Activated CD8-positive, alpha-beta T cell treated with anti-CD3 and anti-CD28 coated beads, Interleukin-2, amount 10 ng/mL, durations not matched to agents 7 days and 5 days (primary cell): Measurements from ENCODE around the gene BRAT1. TPM values are rescaled to one million over a fixed set of nuclear protein-coding genes. Genes with fewer than 3 reads are reported as not detected.
"Not testable (repeated sequence)": the region's sequence is repeated elsewhere in the genome, so short reads cannot be mapped to it uniquely, and the experiment has no call there.

ENCODE experiments used
- ATAC-seq: fragments of 150-1000 bp; cut with Tn5 transposase; one replicate; pipeline ENCODE4 v1.10.0; 2021; ENCODE audit warnings: moderate library complexity
- CTCF ChIA-PET: fragments of 350-600 bp; sonication (Branson Sonifier 250); formaldehyde crosslinking; loops from one replicate; lab custom pipeline; 2021; ENCODE audit warnings: antibody characterized with exemption; lab: Charles Lee
- POLR2A ChIA-PET: fragments of 350-600 bp; sonication (Branson Sonifier 250); formaldehyde crosslinking; loops from one replicate; lab custom pipeline; 2021; ENCODE audit warnings: antibody characterized with exemption; lab: Charles Lee
- DNase-seq: peaks from one replicate; pipeline ENCODE4 v3.0.0-alpha.2; 2020
- H3K27ac Mint-ChIP-seq: one replicate; pipeline ENCODE4 v1.8.0; 2021; ENCODE audit warnings: mild to moderate bottlenecking, mixed read lengths
- H3K27me3 Mint-ChIP-seq: one replicate; pipeline ENCODE4 v1.8.0; 2021; ENCODE audit warnings: low read depth, mixed read lengths
- H3K36me3 Mint-ChIP-seq: one replicate; pipeline ENCODE4 v1.8.0; 2021; ENCODE audit warnings: low read depth, mixed read lengths
- H3K4me1 Mint-ChIP-seq: one replicate; pipeline ENCODE4 v1.8.0; 2021; ENCODE audit warnings: low read depth, mixed read lengths
- H3K4me3 Mint-ChIP-seq: one replicate; pipeline ENCODE4 v1.8.0; 2021; ENCODE audit warnings: mild to moderate bottlenecking, mixed read lengths
- H3K9me3 Mint-ChIP-seq: one replicate; pipeline ENCODE4 v1.8.0; 2022; ENCODE audit warnings: mixed read lengths; ENCODE audit not compliant: insufficient read depth
- total RNA-seq, 2 experiments: library from RNA; stranded (reverse); gene quantifications; one replicate each; pipeline ENCODE4 v1.2.3, GENCODE V29; 2021

Gene BRAT1
- total RNA-seq, 2 experiments from 2014 or later = 39.4 to 40.7 TPM

DNA sequence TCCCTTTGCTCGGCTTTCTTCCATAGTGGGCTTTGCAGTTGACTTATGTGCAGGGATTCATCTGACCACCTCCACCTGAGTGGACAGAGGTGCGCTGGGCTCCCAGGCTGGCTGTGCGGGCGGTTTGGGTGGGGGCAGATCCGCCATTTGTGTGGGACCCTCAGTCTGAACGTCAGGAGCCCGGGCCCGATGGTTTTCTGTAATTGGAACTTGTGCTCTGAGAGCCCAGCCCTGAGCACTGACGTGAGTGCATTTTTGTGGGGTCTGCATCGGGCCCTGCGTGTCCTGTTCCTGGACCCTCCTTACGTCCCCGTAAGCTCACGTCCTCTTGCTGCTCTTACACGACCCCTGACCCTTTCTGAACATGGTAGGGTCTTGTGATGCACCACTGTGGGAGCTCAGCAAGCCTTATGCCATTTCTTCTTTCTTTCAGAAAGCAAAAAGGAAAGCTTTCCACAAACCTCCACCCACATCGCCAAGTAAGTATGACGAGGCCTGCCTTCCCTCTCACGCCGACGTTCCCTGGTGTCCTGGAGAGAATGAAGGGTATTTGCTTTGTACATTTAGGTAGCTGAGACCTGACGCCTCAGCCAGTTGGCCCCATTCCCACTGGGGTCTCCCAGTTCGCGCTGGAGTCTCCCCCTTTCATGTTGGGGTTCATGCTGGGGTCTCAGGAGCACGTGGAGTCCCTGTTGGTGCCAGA is 13.3 kb upstream of the BRAT1 start:
- ATAC-seq (no peak), DNase-seq (no peak)
- POLR2A ChIA-PET = interaction anchor here (0.6 kb wide), 1 partner anchor 42 kb away, joined by 3 read pairs; no protein-coding TSS in a partner anchor
- H3K4me3 Mint-ChIP-seq = no peak overlapping the region
- H3K27ac Mint-ChIP-seq = no peak overlapping the region
- H3K36me3 Mint-ChIP-seq = no peaks in the 10 kb centered on the region
- peaks cover 2% of the 10 kb centered on the region for H3K4me1 Mint-ChIP-seq
- CTCF ChIA-PET = interaction anchor here (0.8 to 1.8 kb wide), 2 partner anchors 115 to 141 kb away, joined by 3 to 5 read pairs; no protein-coding TSS in a partner anchor
- H3K9me3 Mint-ChIP-seq = no peaks in the 10 kb centered on the region
- no peaks in the 10 kb centered on the region for H3K27me3 Mint-ChIP-seq

DNA sequence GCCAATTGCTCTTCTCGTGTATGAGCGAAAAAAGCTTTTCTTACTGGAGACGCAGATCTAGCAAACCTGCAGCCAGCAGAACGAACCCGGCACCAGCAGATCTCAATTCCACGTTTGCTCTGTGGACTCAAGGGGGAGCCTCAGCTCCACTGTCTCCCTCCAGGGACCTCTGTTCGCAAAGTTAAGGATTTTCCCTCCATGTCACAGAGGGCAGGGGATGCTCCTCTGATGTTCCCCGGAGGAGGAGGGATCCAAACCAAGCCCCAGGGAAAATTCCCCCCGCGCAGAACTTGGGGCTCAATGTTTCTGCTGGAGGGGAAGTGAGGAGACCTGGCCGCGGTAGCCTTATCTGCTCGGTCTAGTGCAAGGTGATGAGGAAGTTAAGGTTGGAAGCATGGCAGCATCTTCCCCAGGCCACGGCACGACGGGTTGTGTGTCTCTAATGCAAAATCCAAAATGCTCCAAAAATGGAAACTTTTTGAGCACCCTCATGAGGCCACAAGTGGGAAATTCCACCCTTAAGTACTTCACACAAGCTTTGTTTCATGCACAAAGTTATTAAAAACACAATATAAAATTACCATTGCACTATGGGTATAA is 12.5 kb upstream of the BRAT1 start:
- H3K36me3 Mint-ChIP-seq = no peaks in the 10 kb centered on the region
- ATAC-seq (no peak), DNase-seq (no peak)
- POLR2A ChIA-PET = no interaction called here
- no peak overlapping the region for H3K27ac Mint-ChIP-seq
- H3K9me3 Mint-ChIP-seq = no peaks in the 10 kb centered on the region
- CTCF ChIA-PET = interaction anchor here (0.8 to 1.8 kb wide), 6 partner anchors 8 to 142 kb away, joined by 3 to 5 read pairs (median 3); no protein-coding TSS in a partner anchor
- peaks cover 2% of the 10 kb centered on the region for H3K4me1 Mint-ChIP-seq
- no peak overlapping the region for H3K4me3 Mint-ChIP-seq
- no peaks in the 10 kb centered on the region for H3K27me3 Mint-ChIP-seq

DNA sequence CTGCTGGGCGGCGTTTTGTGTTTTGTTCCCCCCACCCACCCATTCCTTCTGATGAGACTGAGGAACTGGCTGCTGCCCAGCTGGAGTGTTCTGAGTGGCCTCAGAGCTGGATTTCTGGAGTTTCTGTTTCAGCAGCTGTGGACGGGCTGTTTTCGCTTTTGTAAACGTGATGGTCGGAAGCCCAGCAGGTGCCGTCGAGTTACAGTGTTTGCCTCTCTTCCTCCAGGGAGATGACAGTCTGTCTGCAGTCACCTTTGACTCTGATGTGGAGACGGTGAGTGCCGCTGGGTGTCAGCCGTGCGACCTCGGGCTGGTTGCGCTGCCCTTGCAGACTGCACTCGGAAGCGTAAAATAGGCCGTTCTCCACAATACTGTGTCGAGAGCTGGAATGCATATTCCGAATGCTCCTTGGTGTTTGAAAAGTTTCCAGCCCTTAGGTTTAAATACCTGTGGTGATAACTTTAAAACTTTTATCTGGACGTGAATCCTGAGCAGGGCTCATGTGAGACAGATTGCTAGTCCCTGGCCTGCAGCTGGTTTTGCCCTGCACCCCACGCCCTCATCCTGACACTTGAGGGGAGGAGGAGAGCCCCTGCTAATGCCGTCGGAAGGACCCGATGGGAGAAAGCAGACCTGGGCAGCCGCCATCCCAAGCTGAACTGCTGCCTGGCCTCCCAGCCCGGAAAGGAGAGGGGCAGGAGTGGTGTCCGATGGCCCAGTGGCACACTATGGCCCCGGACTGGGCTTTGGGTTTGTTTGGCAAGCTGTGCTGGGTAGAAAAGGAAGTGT is 11.8 kb upstream of the BRAT1 start:
- no peak overlapping the region for H3K4me3 Mint-ChIP-seq
- DNase-seq (no peak), ATAC-seq (no peak)
- no peaks in the 10 kb centered on the region for H3K27me3 Mint-ChIP-seq
- no peak overlapping the region for H3K27ac Mint-ChIP-seq
- H3K9me3 Mint-ChIP-seq = no peaks in the 10 kb centered on the region
- ChIA-PET CTCF (interaction anchor here (1.0 to 1.8 kb wide), 6 partner anchors 7 to 143 kb away, joined by 3 to 5 read pairs (median 3); no protein-coding TSS in a partner anchor), POLR2A (no interaction called here)
- H3K4me1 Mint-ChIP-seq = peaks cover 2% of the 10 kb centered on the region
- H3K36me3 Mint-ChIP-seq = no peaks in the 10 kb centered on the region

DNA sequence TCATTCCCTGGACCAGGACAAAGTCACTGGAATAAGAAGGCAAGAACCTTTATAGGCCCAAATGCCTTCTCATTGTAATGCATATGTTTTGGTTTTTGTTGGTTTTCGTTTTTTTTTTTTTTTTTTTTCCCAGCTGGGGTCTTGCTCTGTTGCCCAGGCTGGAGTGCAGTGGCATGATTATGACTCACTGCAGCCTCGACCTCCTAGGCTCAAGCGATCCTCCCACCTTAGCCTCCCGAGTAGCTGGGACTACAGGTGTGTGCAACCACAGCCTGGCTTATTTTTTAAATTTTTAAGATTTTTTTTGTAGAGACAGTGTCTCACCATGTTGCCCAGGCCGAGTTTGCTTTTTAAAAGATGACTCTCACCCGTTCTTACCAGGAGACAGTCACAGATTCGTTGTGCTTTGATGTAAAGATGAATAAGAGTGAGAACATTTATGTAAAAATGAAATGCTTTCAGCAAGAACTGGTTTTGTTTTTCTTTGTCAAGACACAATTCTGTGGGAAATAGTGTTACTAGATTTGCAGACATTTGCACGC is 11.1 kb upstream of the BRAT1 start:
- CTCF ChIA-PET = interaction anchor here (1.4 kb wide), 1 partner anchor 106 kb away, joined by 5 read pairs; no protein-coding TSS in a partner anchor
- Mint-ChIP-seq H3K27me3 (no peaks in the 10 kb centered on the region), H3K4me1 (peaks cover 2% of the 10 kb centered on the region), H3K36me3 (no peaks in the 10 kb centered on the region), H3K27ac (no peak overlapping the region), H3K9me3 (no peaks in the 10 kb centered on the region), H3K4me3 (no peak overlapping the region)
- DNase-seq = no peak
- no peak for ATAC-seq
- POLR2A ChIA-PET = no interaction called here

DNA sequence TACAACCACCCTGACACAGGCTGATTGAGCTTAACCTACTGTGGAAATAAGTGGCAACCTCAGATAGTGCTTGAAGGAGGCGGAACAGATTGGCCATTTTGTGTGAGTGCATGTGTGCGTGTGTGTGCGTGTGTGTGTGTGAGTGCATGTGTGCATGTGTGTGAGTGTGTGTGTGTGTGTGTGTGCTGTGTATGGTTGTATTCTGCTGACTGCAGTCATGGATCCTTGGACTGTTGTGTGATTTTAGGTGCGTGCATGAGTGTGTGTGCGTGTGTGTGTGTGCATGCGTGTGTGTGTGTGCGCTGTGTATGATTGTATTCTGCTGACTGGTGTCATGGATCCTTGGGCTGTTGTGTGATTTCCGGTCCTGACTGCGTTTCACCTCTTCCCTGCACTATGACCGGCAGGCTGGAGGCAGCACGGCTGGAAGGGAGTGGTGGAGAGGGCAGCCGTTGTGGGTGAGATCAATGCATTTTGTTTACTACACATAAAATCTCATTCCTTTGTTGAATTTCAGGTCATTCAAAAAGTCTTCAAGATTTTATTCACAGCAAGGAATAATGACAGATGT is 9.7 kb upstream of the BRAT1 start:
- ChIA-PET POLR2A (no interaction called here), CTCF (no interaction called here)
- Mint-ChIP-seq H3K36me3 (no peaks in the 10 kb centered on the region), H3K27me3 (no peaks in the 10 kb centered on the region), H3K27ac (no peak overlapping the region), H3K4me3 (no peak overlapping the region), H3K4me1 (peaks cover 5% of the 10 kb centered on the region), H3K9me3 (no peaks in the 10 kb centered on the region)
- no peak for ATAC-seq
- no peak for DNase-seq

DNA sequence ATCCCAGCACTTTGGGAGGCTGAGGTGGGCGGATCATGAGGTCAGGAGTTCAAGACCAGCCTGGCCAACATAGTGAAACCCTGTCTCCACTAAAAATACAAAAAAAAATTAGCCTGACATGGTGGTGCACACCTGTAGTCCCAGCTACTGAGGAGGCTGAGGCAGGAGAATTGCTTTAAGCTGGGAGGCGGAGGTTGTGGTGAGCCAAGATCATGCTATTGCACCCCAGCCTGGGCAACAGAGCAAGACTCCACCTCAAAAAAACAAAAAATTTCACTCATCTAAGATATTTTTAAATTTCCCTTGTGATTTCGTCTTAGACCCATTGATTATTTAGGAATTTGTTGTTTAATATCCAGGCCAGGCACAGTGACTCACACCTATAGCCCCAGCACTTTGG is 8.6 kb upstream of the BRAT1 start:
- H3K27ac Mint-ChIP-seq, CTCF ChIA-PET, DNase-seq, H3K9me3 Mint-ChIP-seq, ATAC-seq, H3K27me3 Mint-ChIP-seq, H3K4me3 Mint-ChIP-seq, H3K36me3 Mint-ChIP-seq, POLR2A ChIA-PET: not testable (repeated sequence)
- peaks cover 12% of the 10 kb centered on the region for H3K4me1 Mint-ChIP-seq

DNA sequence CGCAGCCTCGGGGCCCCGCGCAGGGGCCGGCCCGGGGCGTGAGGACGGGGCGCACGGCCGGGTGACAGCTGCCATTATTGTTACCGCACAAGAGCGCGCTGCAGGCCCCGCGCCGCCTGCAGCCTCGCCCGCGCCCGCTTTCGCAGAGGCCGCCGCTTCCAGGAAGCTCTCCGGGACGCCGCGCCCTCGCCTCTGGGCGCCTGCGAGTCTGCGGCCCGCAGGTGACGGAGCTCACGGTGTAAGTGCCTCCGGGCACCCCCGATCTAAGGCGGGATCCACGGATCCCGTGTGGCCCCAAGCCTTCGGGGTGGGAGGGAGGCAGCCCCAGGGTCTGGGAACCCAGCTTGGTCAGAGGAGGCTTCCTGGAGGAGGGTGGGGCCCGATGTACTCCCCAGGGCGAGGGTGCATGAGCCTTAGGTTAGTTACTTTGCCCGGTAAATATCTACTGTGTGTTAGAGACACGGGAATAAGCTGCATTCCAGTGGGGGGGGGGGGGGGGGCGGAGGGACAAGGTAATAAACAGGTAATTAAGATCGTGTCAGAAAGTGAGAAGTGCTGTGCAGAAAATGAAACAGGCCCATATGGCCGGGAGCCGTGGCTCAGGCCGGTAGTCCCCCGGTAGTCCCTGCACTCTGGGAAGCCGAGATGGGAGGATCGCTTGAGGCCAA is 4.1 kb upstream of the BRAT1 start:
- Mint-ChIP-seq H3K36me3 (no peaks in the 10 kb centered on the region), H3K27me3 (no peaks in the 10 kb centered on the region), H3K4me3 (peak overlapping the region; percentile 77), H3K9me3 (no peaks in the 10 kb centered on the region), H3K27ac (peak overlapping the region; percentile 46), H3K4me1 (peaks cover 28% of the 10 kb centered on the region)
- CTCF ChIA-PET = interaction anchor here (0.7 to 4.9 kb wide), 6 partner anchors 8 to 151 kb away, joined by 3 to 23 read pairs (median 4); no protein-coding TSS in a partner anchor
- ATAC-seq (peak; percentile 12), DNase-seq (peak; percentile 49)
- POLR2A ChIA-PET = interaction anchor here (0.6 to 1.2 kb wide), 4 partner anchors 40 to 587 kb away, joined by 3 to 4 read pairs (median 3); no protein-coding TSS in a partner anchor

DNA sequence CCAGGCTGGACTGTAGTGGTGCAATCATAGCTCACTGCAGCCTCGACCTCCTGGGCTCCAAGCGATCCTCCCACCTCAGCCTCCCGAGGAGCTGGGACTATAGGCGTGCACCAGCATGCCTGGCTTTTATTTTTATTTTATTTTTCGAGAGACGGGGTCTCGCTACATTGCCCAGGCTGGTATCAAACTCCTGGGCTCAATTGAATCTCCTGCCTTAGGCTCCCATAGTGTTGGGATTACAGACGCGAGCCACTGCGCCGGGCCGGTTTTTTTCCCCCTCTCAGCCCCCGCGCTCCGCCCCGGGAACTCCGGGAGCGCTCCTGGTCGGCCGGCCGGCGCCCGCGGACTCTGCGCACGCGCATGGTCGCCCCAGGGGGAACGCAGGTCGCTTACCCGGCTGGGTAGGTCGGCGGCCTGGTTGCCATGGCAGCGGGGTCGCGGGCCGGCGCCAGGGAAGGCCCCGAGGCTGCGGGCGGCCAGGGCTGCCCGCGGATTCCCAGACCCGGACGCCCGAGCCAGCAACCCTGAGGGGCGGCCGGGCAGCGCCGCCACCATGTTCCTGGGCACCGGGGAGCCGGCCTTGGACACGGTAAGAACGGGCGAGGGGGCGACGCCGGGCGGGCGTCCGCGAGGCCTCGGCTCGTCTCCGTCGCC is 3.4 kb upstream of the BRAT1 start, which contains the start of gene IQCE:
IQCE (plus strand) TSS at position 351 of the 654 bp plus-strand sequence; CDS start at position 554, 203 bp downstream.
- H3K4me3 Mint-ChIP-seq = peak within 1 kb of the TSS; percentile 77
- DNase-seq (peak; percentile 93), ATAC-seq (peak; percentile 50)
- H3K27me3 Mint-ChIP-seq = no peaks in the 10 kb centered on the region
- CTCF ChIA-PET = interaction anchor here (1.4 to 4.9 kb wide), 4 partner anchors 61 to 151 kb away, joined by 3 to 23 read pairs (median 4); no protein-coding TSS in a partner anchor
- H3K9me3 Mint-ChIP-seq = no peaks in the 10 kb centered on the region
- POLR2A ChIA-PET = interaction anchor here (0.6 to 1.2 kb wide), 3 partner anchors 48 to 587 kb away, joined by 3 to 4 read pairs (median 3); no protein-coding TSS in a partner anchor
- H3K36me3 Mint-ChIP-seq = peaks cover 4% of the 10 kb centered on the region
- peak within 1 kb of the TSS; percentile 65 for H3K27ac Mint-ChIP-seq
- peaks cover 35% of the 10 kb centered on the region for H3K4me1 Mint-ChIP-seq

DNA sequence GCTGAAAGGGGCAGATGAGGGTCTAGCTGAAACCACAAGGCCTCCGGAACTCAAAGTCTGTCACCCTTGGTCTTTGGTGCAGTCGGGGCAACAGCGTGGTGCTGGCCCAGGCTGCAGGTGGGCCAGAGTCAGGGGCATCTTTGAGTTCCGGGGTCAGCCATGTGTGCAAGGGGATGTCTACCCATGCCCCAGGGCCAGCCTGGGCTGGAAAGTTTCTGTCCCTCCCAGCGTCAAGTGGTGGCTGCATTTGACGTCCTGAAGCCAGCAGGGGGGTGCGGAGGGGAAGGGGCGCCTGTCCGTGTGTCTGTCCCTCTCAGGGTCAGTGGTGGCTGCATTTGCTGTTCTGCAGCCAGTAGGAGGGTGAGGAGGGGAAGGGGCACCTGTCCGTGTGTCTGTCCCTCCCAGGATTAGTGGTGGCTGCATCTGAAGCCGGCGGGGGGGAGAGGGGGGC is 638 bp downstream of the BRAT1 start:
- Mint-ChIP-seq H3K4me1 (peaks cover 45% of the 10 kb centered on the region), H3K27me3 (no peaks in the 10 kb centered on the region), H3K4me3 (peak overlapping the region; percentile 86), H3K36me3 (peaks cover 26% of the 10 kb centered on the region), H3K9me3 (no peaks in the 10 kb centered on the region), H3K27ac (peak overlapping the region; percentile 97)
- no peak for DNase-seq
- ChIA-PET CTCF (no interaction called here), POLR2A (interaction anchor here (1.0 to 1.6 kb wide), 2 partner anchors 34 to 103 kb away, joined by 3 to 5 read pairs; no protein-coding TSS in a partner anchor)
- no peak for ATAC-seq
